Epithelial cell of esophagus (primary cell): ENCODE data around the gene IGF1R.

Experiments
- DNase-seq: peaks from one replicate; pipeline ENCODE4 v3.0.0; 2010; ENCODE audit warnings: low read depth
- H3K4me3 ChIP-seq: 2 replicates; pipeline ENCODE4 v1.5.1; 2011; ENCODE audit warnings: mild to moderate bottlenecking, low read length, control low read depth
- TF ChIP-seq, protein P1 (sequence below): IDR thresholded peaks from 2 replicates; pipeline ENCODE4 v1.5.1; 2011; ENCODE audit warnings: low read depth, mild to moderate bottlenecking, low read length, control low read depth, inconsistent platforms; ENCODE audit not compliant: insufficient read depth; ENCODE audit errors: missing control alignments

IGF1R gene

DNA sequence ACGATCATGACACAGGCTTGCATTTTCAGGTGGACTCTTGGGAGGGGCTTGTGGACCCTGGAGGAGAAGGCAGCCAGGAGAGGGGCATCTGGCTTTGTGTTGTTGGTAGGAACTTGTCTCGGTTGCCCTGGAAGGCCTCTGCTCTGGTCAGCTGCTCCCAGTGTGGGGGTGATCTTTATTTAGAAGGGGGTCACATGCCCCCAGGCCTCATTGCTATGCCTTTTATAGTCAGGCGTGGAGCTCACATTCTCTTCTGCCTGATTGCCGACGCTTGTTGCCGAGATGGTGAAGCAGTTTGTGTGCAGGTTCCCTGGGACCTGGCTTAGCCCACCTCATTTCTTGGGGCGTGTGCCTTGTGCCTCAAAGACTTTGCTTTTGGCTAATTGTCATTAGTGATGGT is 66.6 kb downstream of the IGF1R start:
- DNase-seq: no peak
- TF ChIP-seq, protein P1, sequence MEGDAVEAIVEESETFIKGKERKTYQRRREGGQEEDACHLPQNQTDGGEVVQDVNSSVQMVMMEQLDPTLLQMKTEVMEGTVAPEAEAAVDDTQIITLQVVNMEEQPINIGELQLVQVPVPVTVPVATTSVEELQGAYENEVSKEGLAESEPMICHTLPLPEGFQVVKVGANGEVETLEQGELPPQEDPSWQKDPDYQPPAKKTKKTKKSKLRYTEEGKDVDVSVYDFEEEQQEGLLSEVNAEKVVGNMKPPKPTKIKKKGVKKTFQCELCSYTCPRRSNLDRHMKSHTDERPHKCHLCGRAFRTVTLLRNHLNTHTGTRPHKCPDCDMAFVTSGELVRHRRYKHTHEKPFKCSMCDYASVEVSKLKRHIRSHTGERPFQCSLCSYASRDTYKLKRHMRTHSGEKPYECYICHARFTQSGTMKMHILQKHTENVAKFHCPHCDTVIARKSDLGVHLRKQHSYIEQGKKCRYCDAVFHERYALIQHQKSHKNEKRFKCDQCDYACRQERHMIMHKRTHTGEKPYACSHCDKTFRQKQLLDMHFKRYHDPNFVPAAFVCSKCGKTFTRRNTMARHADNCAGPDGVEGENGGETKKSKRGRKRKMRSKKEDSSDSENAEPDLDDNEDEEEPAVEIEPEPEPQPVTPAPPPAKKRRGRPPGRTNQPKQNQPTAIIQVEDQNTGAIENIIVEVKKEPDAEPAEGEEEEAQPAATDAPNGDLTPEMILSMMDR: no peak
- no peak overlapping the region for H3K4me3 ChIP-seq

- DNase-seq: no peak
- no peak overlapping the region for H3K4me3 ChIP-seq
- TF ChIP-seq, protein P1: no peak
Observed at GRCh38 chr15:98715401-98715800, 67.1 kb downstream of the IGF1R start.

GRCh38 chr15:98715890-98716443 is 67.6 kb downstream of the IGF1R start:
- TF ChIP-seq, protein P1: no peak

DNA sequence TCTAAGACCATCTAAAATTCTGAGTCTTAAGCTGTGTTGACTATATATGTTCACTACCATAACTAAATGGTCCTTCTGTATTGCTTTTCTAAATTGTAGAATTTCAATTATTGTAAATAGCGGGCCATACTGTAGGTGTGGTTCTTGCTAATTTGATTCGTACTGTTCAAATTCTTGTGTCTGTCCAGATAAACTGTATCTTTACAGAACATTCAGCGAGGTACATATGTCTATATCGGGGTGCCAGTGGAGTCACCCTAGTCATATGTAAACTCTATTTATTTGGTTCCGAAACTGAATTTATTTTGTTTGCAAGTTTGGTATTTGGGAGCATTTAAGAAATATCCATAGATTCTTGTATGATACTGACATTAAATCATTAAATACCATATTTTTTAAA is 69.0 kb downstream of the IGF1R start:
- H3K4me3 ChIP-seq: no peak overlapping the region
- no peak for DNase-seq
- TF ChIP-seq, protein P1: no peak

More at GRCh38 chr15:98715890-98716443, 67.6 kb downstream of the IGF1R start:
- no peak for DNase-seq
- no peak overlapping the region for H3K4me3 ChIP-seq

DNA sequence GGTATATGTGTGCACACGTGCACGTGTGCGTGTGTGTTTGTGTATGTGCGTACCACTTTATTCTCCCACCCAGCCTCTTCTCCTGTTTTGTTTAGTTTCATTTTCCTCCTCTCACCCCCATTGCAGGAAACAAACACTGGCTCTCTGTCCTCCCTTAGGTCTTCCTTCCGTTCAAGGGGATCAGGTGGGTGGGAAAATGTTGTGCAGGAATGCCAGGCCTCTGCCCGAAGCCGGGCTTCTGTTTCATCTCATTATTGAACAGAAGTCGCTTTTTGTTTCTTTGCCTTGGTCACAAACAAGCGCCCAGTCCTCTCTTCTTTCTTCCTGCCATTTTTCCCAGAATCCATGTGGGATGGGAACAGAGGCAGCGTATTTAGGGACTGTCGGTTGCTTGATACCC is 69.6 kb downstream of the IGF1R start:
- DNase-seq: no peak
- no peak overlapping the region for H3K4me3 ChIP-seq
- TF ChIP-seq, protein P1: no peak

- no peak overlapping the region for H3K4me3 ChIP-seq
- no peak for DNase-seq
- TF ChIP-seq, protein P1: no peak
Observed at GRCh38 chr15:98718426-98719136, 70.2 kb downstream of the IGF1R start.
